Hepatocyte (in vitro differentiated cells): ENCODE data around the gene ZNF444. TPM values are rescaled to one million over a fixed set of nuclear protein-coding genes. Genes with fewer than 3 reads are reported as not detected.
A peak's percentile ranks its signal among the peaks of the same experiment; 100 is the strongest.

ENCODE experiments used
- DNase-seq: peaks from one replicate; pipeline ENCODE4 v3.0.0-alpha.2; 2016; ENCODE audit warnings: low spot score
- H2AFZ ChIP-seq: fragments of 200-600 bp; sonication (generic); 2 replicates; pipeline ENCODE4 v1.6.0; 2016; ENCODE audit warnings: antibody characterized with exemption, mild to moderate bottlenecking
- H3K27ac ChIP-seq: fragments of 200-600 bp; sonication (generic); 2 replicates; pipeline ENCODE4 v1.5.1; 2016; ENCODE audit warnings: mild to moderate bottlenecking
- H3K27me3 ChIP-seq: fragments of 200-600 bp; sonication (generic); 2 replicates; pipeline ENCODE4 v1.6.1; 2016
- H3K36me3 ChIP-seq: fragments of 200-600 bp; sonication (generic); replicated peaks from 2 replicates; pipeline ENCODE4 v1.5.1; 2016; ENCODE audit warnings: low read depth; ENCODE audit not compliant: insufficient read depth
- H3K4me1 ChIP-seq: fragments of 200-600 bp; sonication (generic); 2 replicates; pipeline ENCODE4 v1.5.1; 2016; ENCODE audit warnings: mild to moderate bottlenecking, moderate library complexity; ENCODE audit not compliant: insufficient read depth
- H3K4me2 ChIP-seq: fragments of 200-600 bp; sonication (generic); 2 replicates; pipeline ENCODE4 v1.6.0; 2016
- H3K4me3 ChIP-seq: fragments of 200-600 bp; sonication (generic); 2 replicates; pipeline ENCODE4 v1.5.1; 2016; ENCODE audit warnings: mild to moderate bottlenecking
- H3K79me2 ChIP-seq: fragments of 200-600 bp; sonication (generic); 2 replicates; pipeline ENCODE4 v1.6.0; 2017; ENCODE audit warnings: mild to moderate bottlenecking
- H3K9me2 ChIP-seq: fragments of 200-600 bp; sonication (generic); replicated peaks from 2 replicates; pipeline ENCODE4 v1.6.0; 2017; ENCODE audit warnings: mild to moderate bottlenecking; ENCODE audit not compliant: insufficient read depth
- H3K9me3 ChIP-seq: fragments of 200-600 bp; sonication (generic); 2 replicates; pipeline ENCODE4 v1.5.1; 2016; ENCODE audit warnings: low read depth, mild to moderate bottlenecking
- H4K20me1 ChIP-seq: fragments of 200-600 bp; sonication (generic); 2 replicates; pipeline ENCODE4 v1.6.0; 2016; ENCODE audit warnings: mild to moderate bottlenecking; ENCODE audit not compliant: insufficient read depth, poor library complexity, severe bottlenecking
- EZH2 ChIP-seq: fragments of 200-600 bp; sonication (generic); IDR thresholded peaks from 2 replicates; pipeline ENCODE4 v1.6.1; 2016; ENCODE audit warnings: antibody characterized with exemption, mild to moderate bottlenecking, borderline replicate concordance
- EZH2phosphoT487 ChIP-seq: fragments of 200-600 bp; sonication (generic); IDR thresholded peaks from one replicate; pipeline ENCODE4 v1.6.1; 2018; ENCODE audit warnings: antibody characterized with exemption, mild to moderate bottlenecking, low read depth, moderate library complexity; ENCODE audit not compliant: unreplicated experiment, severe bottlenecking
- WGBS: methylation state at CpG from one replicate; pipeline ENCODE4 v1.1.6; 2016; ENCODE audit warnings: low lambda C conversion rate; ENCODE audit errors: missing lambda C conversion rate; 5-methylcytosine and 5-hydroxymethylcytosine counted together
- polyA plus RNA-seq: library from polyadenylated mRNA; unstranded; fragments of >200 nt; fragmentation: Nextera tagmentation; extraction: Ambion mirVana; gene quantifications from 2 replicates; pipeline ENCODE4 v1.2.1, GENCODE V29; 2016
- total RNA-seq: library from RNA; depleted of rRNA; stranded (reverse); fragments of >200 nt; gene quantifications from 2 replicates; pipeline ENCODE4 v1.2.3, GENCODE V29; 2014
- TF ChIP-seq, protein P1 (sequence below): fragments of 200-600 bp; sonication (generic); IDR thresholded peaks from 2 replicates; pipeline ENCODE4 v1.5.1; 2016; ENCODE audit warnings: antibody characterized with exemption, mild to moderate bottlenecking; ENCODE audit not compliant: poor library complexity

Gene ZNF444
- total and polyA plus RNA-seq, 2 experiments from 2014 or later = 46.6 to 60.2 TPM

- 84% methylated on average over 15 of the region's 17 CpGs for WGBS
- H2AFZ ChIP-seq = no peak overlapping the region
- peaks cover 27% of the 10 kb centered on the region for H4K20me1 ChIP-seq
- no peaks in the 10 kb centered on the region for H3K36me3 ChIP-seq
- H3K79me2 ChIP-seq = peaks cover 28% of the 10 kb centered on the region
- no peaks in the 10 kb centered on the region for H3K27me3 ChIP-seq
- no peak for DNase-seq
- H3K9me3 ChIP-seq = no peaks in the 10 kb centered on the region
- no peak for TF ChIP-seq EZH2phosphoT487
- TF ChIP-seq, protein P1, sequence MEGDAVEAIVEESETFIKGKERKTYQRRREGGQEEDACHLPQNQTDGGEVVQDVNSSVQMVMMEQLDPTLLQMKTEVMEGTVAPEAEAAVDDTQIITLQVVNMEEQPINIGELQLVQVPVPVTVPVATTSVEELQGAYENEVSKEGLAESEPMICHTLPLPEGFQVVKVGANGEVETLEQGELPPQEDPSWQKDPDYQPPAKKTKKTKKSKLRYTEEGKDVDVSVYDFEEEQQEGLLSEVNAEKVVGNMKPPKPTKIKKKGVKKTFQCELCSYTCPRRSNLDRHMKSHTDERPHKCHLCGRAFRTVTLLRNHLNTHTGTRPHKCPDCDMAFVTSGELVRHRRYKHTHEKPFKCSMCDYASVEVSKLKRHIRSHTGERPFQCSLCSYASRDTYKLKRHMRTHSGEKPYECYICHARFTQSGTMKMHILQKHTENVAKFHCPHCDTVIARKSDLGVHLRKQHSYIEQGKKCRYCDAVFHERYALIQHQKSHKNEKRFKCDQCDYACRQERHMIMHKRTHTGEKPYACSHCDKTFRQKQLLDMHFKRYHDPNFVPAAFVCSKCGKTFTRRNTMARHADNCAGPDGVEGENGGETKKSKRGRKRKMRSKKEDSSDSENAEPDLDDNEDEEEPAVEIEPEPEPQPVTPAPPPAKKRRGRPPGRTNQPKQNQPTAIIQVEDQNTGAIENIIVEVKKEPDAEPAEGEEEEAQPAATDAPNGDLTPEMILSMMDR = peak; percentile 22
- H3K27ac ChIP-seq = no peak overlapping the region
- no peak overlapping the region for H3K4me2 ChIP-seq
- H3K4me1 ChIP-seq = peaks cover 7% of the 10 kb centered on the region
- no peaks in the 10 kb centered on the region for H3K9me2 ChIP-seq
- no peak overlapping the region for H3K4me3 ChIP-seq
Observed at GRCh38 chr19:56155124-56155687, 14.1 kb downstream of the ZNF444 start.

- Histone ChIP-seq H3K4me3 (no peak overlapping the region), H2AFZ (no peak overlapping the region), H3K9me2 (no peaks in the 10 kb centered on the region), H3K36me3 (no peaks in the 10 kb centered on the region), H3K27ac (no peak overlapping the region), H3K79me2 (peaks cover 21% of the 10 kb centered on the region), H3K4me2 (no peak overlapping the region), H3K4me1 (peaks cover 7% of the 10 kb centered on the region), H3K27me3 (no peaks in the 10 kb centered on the region), H4K20me1 (peaks cover 22% of the 10 kb centered on the region), H3K9me3 (no peaks in the 10 kb centered on the region)
- TF ChIP-seq, protein P1 = no peak
- TF ChIP-seq EZH2phosphoT487 (no peak), EZH2 (no peak)
- no peak for DNase-seq
- WGBS = 94% methylated on average over 11 of the region's 11 CpGs
Observed at GRCh38 chr19:56156768-56157167, 15.7 kb downstream of the ZNF444 start.

DNA sequence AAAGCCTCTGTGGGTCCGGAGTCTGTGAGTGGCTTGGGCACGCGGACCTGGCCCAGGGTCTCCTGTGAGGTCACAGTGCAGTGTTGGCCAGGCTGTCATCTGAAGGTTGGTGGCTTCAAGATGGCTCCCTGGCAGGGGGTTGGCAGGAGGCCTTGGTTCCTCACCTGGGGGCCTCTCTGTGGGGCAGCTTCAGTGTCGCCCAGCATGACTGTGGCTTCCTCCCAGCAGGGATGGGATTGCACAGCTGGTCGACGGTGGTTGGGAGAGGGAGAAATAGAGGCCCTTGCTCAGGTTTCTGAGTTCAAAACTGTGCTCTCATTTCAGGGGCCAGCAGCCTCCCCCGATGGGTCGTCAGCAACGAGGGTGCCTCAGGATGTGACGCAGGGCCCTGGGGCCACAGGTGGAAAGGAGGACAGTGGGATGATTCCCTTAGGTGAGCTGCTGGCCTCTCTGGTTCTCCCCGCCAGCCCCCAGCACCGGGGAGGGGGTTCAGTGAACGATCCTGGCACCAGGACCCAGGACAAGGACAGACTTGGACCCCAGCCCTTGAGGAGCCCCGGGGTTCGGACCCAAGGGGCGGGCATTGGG lies 17.2 kb downstream of the ZNF444 start:
- no peaks in the 10 kb centered on the region for H3K36me3 ChIP-seq
- no peaks in the 10 kb centered on the region for H3K4me1 ChIP-seq
- H3K27ac ChIP-seq = no peak overlapping the region
- no peak overlapping the region for H2AFZ ChIP-seq
- H3K9me2 ChIP-seq = no peaks in the 10 kb centered on the region
- H3K4me2 ChIP-seq = no peak overlapping the region
- H3K79me2 ChIP-seq = peaks cover 6% of the 10 kb centered on the region
- H3K4me3 ChIP-seq = no peak overlapping the region
- H4K20me1 ChIP-seq = peaks cover 7% of the 10 kb centered on the region
- no peak for DNase-seq
- 98% methylated on average over 16 of the region's 16 CpGs for WGBS
- H3K27me3 ChIP-seq = no peaks in the 10 kb centered on the region
- TF ChIP-seq, protein P1 = no peak
- no peak for TF ChIP-seq EZH2phosphoT487
- H3K9me3 ChIP-seq = no peaks in the 10 kb centered on the region
